Measurements from ENCODE around the gene NSRP1.

NSRP1 gene

DNA sequence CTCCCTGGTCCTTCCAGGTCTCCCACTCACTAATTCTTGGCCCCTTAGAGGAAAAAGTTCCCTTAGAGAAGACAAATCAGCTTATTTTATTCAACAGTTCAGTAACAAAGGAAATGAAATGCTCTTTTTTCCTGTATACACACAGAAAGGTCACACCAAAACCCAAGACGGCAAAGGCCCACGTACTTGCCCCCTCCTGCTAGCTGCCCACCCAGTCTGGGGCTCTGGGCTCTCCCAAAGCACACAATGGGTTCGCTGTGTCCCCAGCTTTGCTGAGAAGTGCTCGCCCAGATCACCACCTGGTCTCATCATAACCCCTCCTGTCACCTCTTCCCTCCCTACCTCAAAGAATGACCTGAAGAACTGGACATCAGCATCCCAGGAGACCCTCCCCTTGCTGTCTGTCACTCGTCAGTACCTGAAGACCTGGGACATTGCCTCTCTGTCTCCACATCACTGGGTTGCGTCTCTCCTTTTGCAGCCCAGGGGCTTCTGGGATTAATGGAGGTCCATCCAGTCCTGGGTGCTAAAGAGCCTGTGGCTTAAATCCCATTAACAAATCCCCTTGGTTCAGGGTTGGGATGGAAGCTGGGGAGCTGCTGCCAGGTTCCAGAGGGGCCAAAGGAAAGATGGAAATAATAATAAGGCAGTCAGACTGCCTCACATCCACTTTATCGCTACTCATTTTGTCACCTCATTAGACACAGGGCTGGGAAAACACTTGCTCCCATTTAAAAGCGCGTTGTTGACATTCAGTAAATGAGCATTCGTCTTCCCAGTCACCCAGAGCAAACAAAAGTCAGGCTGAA is 115.6 kb downstream of the NSRP1 start:
- TF ChIP-seq POLR2A (IDR thresholded peaks at IDR 0.05; ENCODE audit: extremely low read depth, insufficient read length) (no peak), MAX (IDR thresholded peaks at IDR 0.05; ENCODE audit: low read depth, low read length) (no peak), MYC (IDR thresholded peaks at IDR 0.05; ENCODE audit: low read depth, low read length) (no peak), CTCF (IDR thresholded peaks at IDR 0.05; ENCODE audit: low read depth, low read length) (no peak)
- H3K4me3 ChIP-seq (ENCODE audit: low read depth, low read length), result no peak overlapping the region
- DNase-seq (ENCODE audit: low read depth), result no peak

DNA sequence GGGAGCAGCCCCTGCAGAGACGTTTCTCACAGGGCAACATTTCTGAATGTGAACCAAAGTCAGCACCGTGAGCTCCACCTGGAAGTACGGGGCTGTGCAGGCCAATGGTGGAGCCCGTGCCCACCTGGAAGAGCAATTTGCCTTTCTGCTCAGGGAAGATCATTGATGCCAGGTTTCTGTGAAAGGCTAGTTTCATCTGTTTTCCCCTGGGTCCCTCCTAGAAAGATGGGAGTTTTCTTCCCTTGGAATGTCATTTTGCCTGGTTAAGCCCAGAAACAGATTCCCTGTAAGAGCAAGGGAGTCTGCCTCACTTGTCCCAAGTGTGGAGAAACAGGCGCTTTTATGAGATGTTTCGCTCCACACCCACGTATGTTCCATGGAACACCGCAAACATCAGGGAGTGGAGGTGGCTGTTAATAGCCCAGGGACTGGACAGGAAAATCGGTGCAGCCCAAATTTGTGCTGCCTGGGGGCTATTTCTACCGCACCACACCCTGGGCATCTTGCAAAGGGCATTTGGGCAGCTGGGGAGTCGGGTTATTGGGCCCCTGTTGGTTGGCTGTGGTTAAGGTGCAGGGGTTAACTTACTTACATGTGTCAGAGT is 116.3 kb downstream of the NSRP1 start:
- DNase-seq (ENCODE audit: low read depth), result no peak

GRCh38 chr17:30234296-30234695 is 117.7 kb downstream of the NSRP1 start:
- TF ChIP-seq MYC (IDR thresholded peaks at IDR 0.05; ENCODE audit: low read depth, low read length), result no peak
- TF ChIP-seq CTCF (IDR thresholded peaks at IDR 0.05; ENCODE audit: low read depth, low read length), result no peak
- TF ChIP-seq MAX (IDR thresholded peaks at IDR 0.05; ENCODE audit: low read depth, low read length), result no peak
- TF ChIP-seq POLR2A (IDR thresholded peaks at IDR 0.05; ENCODE audit: extremely low read depth, insufficient read length), result no peak
- H3K4me3 ChIP-seq (ENCODE audit: low read depth, low read length), result no peak overlapping the region
- no peak for DNase-seq (ENCODE audit: low read depth)

More for the DNA sequence above, 116.3 kb downstream of the NSRP1 start:
- TF ChIP-seq POLR2A (IDR thresholded peaks at IDR 0.05; ENCODE audit: extremely low read depth, insufficient read length), result no peak
- no peak for TF ChIP-seq MYC (IDR thresholded peaks at IDR 0.05; ENCODE audit: low read depth, low read length)
- TF ChIP-seq MAX (IDR thresholded peaks at IDR 0.05; ENCODE audit: low read depth, low read length), result no peak
- no peak for TF ChIP-seq CTCF (IDR thresholded peaks at IDR 0.05; ENCODE audit: low read depth, low read length)
- no peak overlapping the region for H3K4me3 ChIP-seq (ENCODE audit: low read depth, low read length)

DNA sequence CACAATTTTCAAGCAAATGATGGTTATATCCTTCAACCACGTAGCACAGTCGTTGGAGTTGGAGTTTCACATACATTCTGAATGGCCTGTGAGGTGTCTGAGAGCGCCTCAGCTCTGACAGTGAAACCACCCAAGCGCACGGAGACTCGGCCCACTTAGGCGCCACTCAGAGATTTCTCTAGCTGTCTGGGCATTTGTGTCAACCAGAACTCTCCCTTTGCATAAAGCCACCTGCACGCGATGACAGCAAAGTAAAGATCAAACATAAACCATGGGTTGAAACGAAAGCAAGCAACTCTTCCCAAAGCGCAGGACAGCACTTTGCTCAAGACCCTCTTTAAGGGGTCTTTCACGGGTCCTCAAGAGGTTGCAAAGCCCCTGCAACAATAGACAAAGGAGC is 118.3 kb downstream of the NSRP1 start:
- no peak overlapping the region for H3K4me3 ChIP-seq (ENCODE audit: low read depth, low read length)
- no peak for DNase-seq (ENCODE audit: low read depth)
- TF ChIP-seq MYC (IDR thresholded peaks at IDR 0.05; ENCODE audit: low read depth, low read length) (no peak), CTCF (IDR thresholded peaks at IDR 0.05; ENCODE audit: low read depth, low read length) (no peak), POLR2A (IDR thresholded peaks at IDR 0.05; ENCODE audit: extremely low read depth, insufficient read length) (no peak), MAX (IDR thresholded peaks at IDR 0.05; ENCODE audit: low read depth, low read length) (no peak)

- TF ChIP-seq MYC (IDR thresholded peaks at IDR 0.05; ENCODE audit: low read depth, low read length) (no peak), CTCF (IDR thresholded peaks at IDR 0.05; ENCODE audit: low read depth, low read length) (no peak), POLR2A (IDR thresholded peaks at IDR 0.05; ENCODE audit: extremely low read depth, insufficient read length) (no peak), MAX (IDR thresholded peaks at IDR 0.05; ENCODE audit: low read depth, low read length) (no peak)
- DNase-seq (ENCODE audit: low read depth), result no peak
- H3K4me3 ChIP-seq (ENCODE audit: low read depth, low read length), result no peak within 1 kb of the TSS
Measured at GRCh38 chr17:30235386-30236296, 119.0 kb downstream of the NSRP1 start, which contains the start of gene SLC6A4. TSS of gene SLC6A4 (minus strand) at chr17:30235697. CDS start at chr17:30221958, 13,739 bp downstream.
